ENCODE results near the gene MPC1. TPM values are rescaled to one million over a fixed set of nuclear protein-coding genes. Genes with fewer than 3 reads are reported as not detected.

Gene MPC1
- total RNA-seq, 1 experiment from 2014 or later = 109 TPM

GRCh38 chr6:166323395-166323794 lies 59.3 kb downstream of the MPC1 start:
- H3K27ac ChIP-seq (ENCODE audit: low read length) = no peak overlapping the region
- 0 out of 2 replicates have a peak, but pooled peaks cover under 1% of the 10 kb centered on the region for H4K20me1 ChIP-seq (ENCODE audit: insufficient read depth, low read depth, low read length)
- peaks cover 28% of the 10 kb centered on the region for H3K79me2 ChIP-seq (ENCODE audit: low read length)
- H3K4me3 ChIP-seq (ENCODE audit: low read length) = no peak overlapping the region
- H3K27me3 ChIP-seq (ENCODE audit: low read length) = no peaks in the 10 kb centered on the region
- no peak overlapping the region for H3K4me2 ChIP-seq (ENCODE audit: low read depth, low read length, poor library complexity, severe bottlenecking)
- DNase-seq = no peak
- H3K9me3 ChIP-seq (ENCODE audit: low read length) = no peaks in the 10 kb centered on the region
- 0 out of 2 replicates have a peak, but pooled peaks cover 3% of the 10 kb centered on the region for H3K4me1 ChIP-seq (ENCODE audit: low read length)
- no peak overlapping the region for H3K9ac ChIP-seq (ENCODE audit: low read length)
- peaks cover 44% of the 10 kb centered on the region for H3K36me3 ChIP-seq (ENCODE audit: insufficient read depth, low read length)
- H2AFZ ChIP-seq (ENCODE audit: low read length) = no peak overlapping the region
- no peaks in the 10 kb centered on the region for H3K9me2 ChIP-seq (replicated peaks; ENCODE audit: insufficient read depth, low read length)

- H3K4me3 ChIP-seq (ENCODE audit: low read length) = no peak overlapping the region
- peaks cover 13% of the 10 kb centered on the region for H3K36me3 ChIP-seq (ENCODE audit: insufficient read depth, low read length)
- H3K4me2 ChIP-seq (ENCODE audit: low read depth, low read length, poor library complexity, severe bottlenecking) = no peak overlapping the region
- H3K9ac ChIP-seq (ENCODE audit: low read length) = no peak overlapping the region
- H4K20me1 ChIP-seq (ENCODE audit: insufficient read depth, low read depth, low read length) = no peaks in the 10 kb centered on the region
- H3K27ac ChIP-seq (ENCODE audit: low read length) = no peak overlapping the region
- no peaks in the 10 kb centered on the region for H3K9me3 ChIP-seq (ENCODE audit: low read length)
- H2AFZ ChIP-seq (ENCODE audit: low read length) = no peak overlapping the region
- no peaks in the 10 kb centered on the region for H3K4me1 ChIP-seq (ENCODE audit: low read length)
- H3K79me2 ChIP-seq (ENCODE audit: low read length) = no peaks in the 10 kb centered on the region
- no peak for DNase-seq
- H3K27me3 ChIP-seq (ENCODE audit: low read length) = no peaks in the 10 kb centered on the region
- no peaks in the 10 kb centered on the region for H3K9me2 ChIP-seq (replicated peaks; ENCODE audit: insufficient read depth, low read length)
Observed at GRCh38 chr6:166318649-166319600, 63.8 kb downstream of the MPC1 start.

GRCh38 chr6:166318227-166318626 lies 64.5 kb downstream of the MPC1 start:
- no peak overlapping the region for H2AFZ ChIP-seq (ENCODE audit: low read length)
- H3K4me3 ChIP-seq (ENCODE audit: low read length) = no peak overlapping the region
- no peak overlapping the region for H3K9ac ChIP-seq (ENCODE audit: low read length)
- H3K4me2 ChIP-seq (ENCODE audit: low read depth, low read length, poor library complexity, severe bottlenecking) = no peak overlapping the region
- H3K36me3 ChIP-seq (ENCODE audit: insufficient read depth, low read length) = peaks cover 12% of the 10 kb centered on the region
- H3K27ac ChIP-seq (ENCODE audit: low read length) = no peak overlapping the region
- no peaks in the 10 kb centered on the region for H3K9me2 ChIP-seq (replicated peaks; ENCODE audit: insufficient read depth, low read length)
- no peaks in the 10 kb centered on the region for H4K20me1 ChIP-seq (ENCODE audit: insufficient read depth, low read depth, low read length)
- no peaks in the 10 kb centered on the region for H3K27me3 ChIP-seq (ENCODE audit: low read length)
- H3K4me1 ChIP-seq (ENCODE audit: low read length) = no peaks in the 10 kb centered on the region
- no peak for DNase-seq
- H3K79me2 ChIP-seq (ENCODE audit: low read length) = no peaks in the 10 kb centered on the region
- H3K9me3 ChIP-seq (ENCODE audit: low read length) = no peaks in the 10 kb centered on the region

- Histone ChIP-seq H3K9me2 (replicated peaks; ENCODE audit: insufficient read depth, low read length) (no peaks in the 10 kb centered on the region), H3K4me1 (ENCODE audit: low read length) (0 out of 2 replicates have a peak, but pooled peaks cover 3% of the 10 kb centered on the region), H4K20me1 (ENCODE audit: insufficient read depth, low read depth, low read length) (no peaks in the 10 kb centered on the region), H3K4me3 (ENCODE audit: low read length) (no peak overlapping the region), H3K36me3 (ENCODE audit: insufficient read depth, low read length) (peaks cover 8% of the 10 kb centered on the region), H2AFZ (ENCODE audit: low read length) (no peak overlapping the region), H3K79me2 (ENCODE audit: low read length) (no peaks in the 10 kb centered on the region), H3K27me3 (ENCODE audit: low read length) (no peaks in the 10 kb centered on the region), H3K9ac (ENCODE audit: low read length) (no peak overlapping the region), H3K27ac (ENCODE audit: low read length) (no peak overlapping the region), H3K9me3 (ENCODE audit: low read length) (no peaks in the 10 kb centered on the region), H3K4me2 (ENCODE audit: low read depth, low read length, poor library complexity, severe bottlenecking) (no peak overlapping the region)
- DNase-seq = no peak
Observed at GRCh38 chr6:166317261-166318212, 65.2 kb downstream of the MPC1 start.

GRCh38 chr6:166315436-166315835 lies 67.3 kb downstream of the MPC1 start:
- Histone ChIP-seq H3K4me1 (ENCODE audit: low read length) (0 out of 2 replicates have a peak, but pooled peaks cover 3% of the 10 kb centered on the region), H3K27me3 (ENCODE audit: low read length) (no peaks in the 10 kb centered on the region), H3K4me3 (ENCODE audit: low read length) (no peak overlapping the region), H3K27ac (ENCODE audit: low read length) (no peak overlapping the region), H4K20me1 (ENCODE audit: insufficient read depth, low read depth, low read length) (no peaks in the 10 kb centered on the region), H3K79me2 (ENCODE audit: low read length) (no peaks in the 10 kb centered on the region), H2AFZ (ENCODE audit: low read length) (no peak overlapping the region), H3K9me3 (ENCODE audit: low read length) (no peaks in the 10 kb centered on the region), H3K9me2 (replicated peaks; ENCODE audit: insufficient read depth, low read length) (no peaks in the 10 kb centered on the region), H3K4me2 (ENCODE audit: low read depth, low read length, poor library complexity, severe bottlenecking) (no peak overlapping the region), H3K36me3 (ENCODE audit: insufficient read depth, low read length) (peaks cover 5% of the 10 kb centered on the region; the same call in 1 of the 2 replicates), H3K9ac (ENCODE audit: low read length) (no peak overlapping the region)
- DNase-seq = no peak

Other genes with a start within 250 kb of the MPC1 start
- gene TBXT, start 215.1 kb downstream of the MPC1 start, total RNA-seq (2014; rRNA removed; shearing (Covaris generic); ENCODE audit: low replicate concordance) = 11.3 and 12.2 TPM in 2 replicates
- gene PRR18, start 74.5 kb downstream of the MPC1 start, total RNA-seq (2014; rRNA removed; shearing (Covaris generic); ENCODE audit: low replicate concordance) = 0.14 TPM in 1 of 2 replicates, not detected in the other
- gene SFT2D1, start 40.4 kb downstream of the MPC1 start, total RNA-seq (2014; rRNA removed; shearing (Covaris generic); ENCODE audit: low replicate concordance) = 71.6 and 119 TPM in 2 replicates
- 1.7 and 3.6 TPM in 2 replicates for gene RAMACL, start 203.7 kb upstream of the MPC1 start, total RNA-seq (2014; rRNA removed; shearing (Covaris generic); ENCODE audit: low replicate concordance)
- 7.2 and 8.8 TPM in 2 replicates for gene RPS6KA2, start 244.3 kb upstream of the MPC1 start, total RNA-seq (2014; rRNA removed; shearing (Covaris generic); ENCODE audit: low replicate concordance)